ENCODE data around the gene PI4KB.
"Not testable (repeated sequence)": the region's sequence is repeated elsewhere in the genome, so short reads cannot be mapped to it uniquely, and the experiment has no call there.

Gene PI4KB

DNA sequence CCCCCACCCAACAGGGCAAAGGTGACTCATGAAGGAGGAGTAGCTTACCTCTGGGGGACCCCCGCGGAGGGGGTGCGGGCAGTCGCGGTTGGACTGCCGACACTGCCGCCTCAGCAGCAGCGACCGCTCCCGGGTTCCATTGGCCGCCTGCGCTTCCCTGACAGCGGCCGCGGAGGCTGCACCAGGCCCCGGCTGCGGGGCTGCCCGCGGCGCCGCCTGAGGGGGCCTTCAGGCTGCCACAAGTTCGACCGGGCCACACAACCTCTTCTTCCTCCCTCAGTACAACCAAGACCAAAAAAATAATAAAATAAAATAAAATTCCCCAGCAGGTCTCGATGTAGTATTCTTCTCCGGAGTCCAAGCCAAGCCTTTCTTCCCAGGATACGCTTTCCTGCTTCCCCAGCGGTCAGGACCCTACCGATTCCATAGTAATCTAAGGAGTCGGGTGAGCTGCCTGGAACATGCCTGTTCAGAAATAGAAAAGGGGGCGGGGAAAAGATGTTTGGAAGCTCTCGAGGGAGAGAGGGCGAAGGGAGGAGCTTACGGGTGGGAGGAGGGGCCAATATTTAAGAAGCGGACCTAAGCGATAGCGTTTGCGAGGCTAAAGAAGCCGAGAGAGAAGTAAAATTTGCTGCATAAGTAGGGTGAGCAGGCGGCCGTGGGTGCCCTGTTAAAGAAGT is at the start of gene PI4KB:
Gene PI4KB (minus strand): TSS at position 194 of the 680 bp plus-strand sequence. CDS start 10,935 bp downstream, outside the sequence.
- peak; percentile 99 for DNase-seq (ENCODE audit: low read depth)

DNA sequence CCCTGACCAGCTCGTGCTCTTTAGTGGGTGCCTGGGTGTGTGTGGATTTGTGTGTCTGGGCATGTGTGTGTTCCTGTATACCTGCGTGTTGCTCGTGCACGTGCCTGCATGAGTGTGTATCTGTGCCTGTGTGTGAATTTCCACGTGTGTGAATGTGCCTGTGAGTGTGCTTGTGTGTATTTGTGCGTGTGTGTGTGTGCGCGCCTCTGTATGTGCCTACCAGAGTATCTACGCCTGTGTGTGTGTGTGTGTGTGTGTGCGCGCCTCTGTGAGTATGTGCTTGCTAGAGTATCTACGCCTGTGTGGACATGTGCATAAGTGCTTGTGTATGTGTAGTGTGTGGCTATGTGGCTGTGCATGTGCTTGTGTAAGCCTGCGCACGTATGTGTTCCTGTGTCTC is 46.0 kb upstream of the PI4KB start:
- DNase-seq (ENCODE audit: low read depth), result no peak

DNA sequence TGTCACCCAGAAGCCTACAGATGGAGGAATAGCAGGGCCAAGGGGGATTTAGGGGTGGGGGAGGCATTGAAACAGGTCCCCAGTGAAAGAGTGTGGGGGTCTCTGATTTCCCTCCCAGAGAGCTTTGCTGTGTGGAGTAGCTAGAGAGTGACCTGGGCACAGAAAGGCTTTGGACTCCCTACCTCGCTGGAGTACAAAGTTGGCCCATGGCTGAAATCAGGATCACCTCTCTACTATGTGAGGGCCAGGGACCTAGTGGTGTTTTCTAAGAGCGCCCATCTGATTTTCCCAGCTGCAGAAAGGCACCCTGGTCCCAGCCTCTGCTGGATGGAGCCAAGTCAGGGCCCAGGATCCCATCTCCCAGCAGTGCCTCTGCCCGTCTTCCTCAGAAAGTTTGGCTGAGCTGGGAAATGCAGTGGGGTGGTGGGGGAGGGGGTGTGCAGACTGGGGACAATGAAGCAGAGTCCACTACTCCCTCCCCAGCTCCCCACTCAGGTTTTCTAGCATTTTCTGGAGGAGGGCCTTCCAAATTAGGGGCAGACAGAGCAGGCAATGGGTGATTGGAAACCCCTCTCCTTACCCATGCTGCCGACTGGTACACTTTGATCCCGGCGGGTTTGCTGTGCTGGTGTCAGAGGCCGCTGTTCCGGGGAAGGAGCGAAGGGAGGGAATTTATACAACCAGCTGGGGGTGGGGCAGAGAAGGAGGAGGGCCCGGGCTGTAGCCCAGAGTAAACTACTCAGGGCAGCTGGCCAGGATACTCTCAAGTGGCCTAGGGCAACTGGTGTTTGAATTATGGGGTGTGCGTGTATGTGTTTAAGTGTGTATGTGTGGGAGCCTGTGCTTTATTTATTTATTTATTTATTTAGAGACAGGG is 45.1 kb upstream of the PI4KB start, which contains the start of gene SELENBP1:
Gene SELENBP1 (minus strand): TSS at position 648 of the 877 bp plus-strand sequence. CDS start 64 bp downstream, at position 584.
- DNase-seq (ENCODE audit: low read depth), result peak; percentile 70

DNA sequence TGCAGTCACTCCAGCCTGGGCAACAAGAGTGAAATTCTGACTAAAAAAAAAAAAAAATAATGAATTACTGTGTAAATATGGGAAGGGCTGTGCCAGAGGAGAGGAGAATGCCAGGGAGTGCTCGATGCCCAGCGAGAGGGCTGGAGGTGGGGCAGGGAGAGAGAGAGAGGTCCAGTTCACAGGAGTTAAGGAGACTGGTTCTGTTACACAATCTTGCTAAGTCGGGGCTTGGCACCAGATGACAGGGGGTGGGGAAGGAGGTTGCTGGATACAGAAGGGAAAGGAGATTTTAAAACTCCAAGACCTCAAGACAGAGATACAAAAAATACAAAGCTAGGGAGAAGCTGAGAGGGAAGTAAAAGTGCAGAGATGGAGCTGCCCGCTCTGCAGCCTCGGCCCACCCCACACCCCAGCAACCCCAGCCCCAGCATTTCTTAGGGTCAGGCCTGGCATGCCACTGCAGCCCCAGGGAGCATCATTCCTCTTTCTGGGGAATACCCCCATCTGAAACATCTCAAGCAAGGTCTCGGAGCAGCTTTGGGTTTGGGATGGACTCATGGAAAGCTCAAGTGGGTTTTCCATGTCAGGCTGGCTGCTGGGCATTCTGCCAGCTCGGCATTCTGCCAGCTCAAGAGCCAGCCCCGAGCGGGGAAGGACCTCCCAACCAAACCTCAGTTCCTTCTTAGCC is 44.3 kb upstream of the PI4KB start:
- DNase-seq (ENCODE audit: low read depth), result peak; percentile 55

DNA sequence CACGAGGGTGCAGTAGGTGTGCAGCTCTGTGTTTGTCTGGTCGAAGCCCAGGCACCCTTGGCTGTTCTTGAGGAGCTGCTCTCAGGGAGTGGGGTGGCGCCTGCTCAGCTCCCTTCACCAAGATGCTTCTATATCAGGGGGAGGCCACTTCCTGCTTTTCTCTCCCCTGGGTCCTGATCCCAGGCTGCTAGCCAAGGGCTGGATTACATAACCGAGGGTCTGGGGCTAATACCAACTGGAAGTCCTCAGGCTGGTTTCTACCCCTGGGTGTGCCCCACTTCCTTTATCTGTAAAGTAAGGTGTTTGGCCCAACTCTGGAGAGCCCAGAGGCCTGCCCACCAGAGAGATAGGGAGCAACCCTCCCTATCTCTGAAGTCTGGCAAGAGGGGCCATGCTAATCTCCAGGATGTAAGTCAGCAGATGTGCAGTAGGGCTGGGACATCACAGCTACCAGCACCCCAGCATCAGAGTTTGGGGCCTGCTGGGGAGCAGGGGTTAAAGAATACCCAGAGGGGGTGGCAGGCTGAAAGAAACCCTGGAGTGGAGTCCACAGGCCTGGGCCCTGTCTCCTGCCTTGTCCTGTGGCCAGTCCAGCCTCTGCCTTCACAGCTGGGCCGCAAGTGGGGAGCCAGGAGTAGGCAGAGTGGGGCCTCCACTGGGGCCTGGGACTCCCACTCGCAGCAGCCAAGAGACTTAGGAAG is 43.1 kb upstream of the PI4KB start:
- DNase-seq (ENCODE audit: low read depth), result no peak

DNA sequence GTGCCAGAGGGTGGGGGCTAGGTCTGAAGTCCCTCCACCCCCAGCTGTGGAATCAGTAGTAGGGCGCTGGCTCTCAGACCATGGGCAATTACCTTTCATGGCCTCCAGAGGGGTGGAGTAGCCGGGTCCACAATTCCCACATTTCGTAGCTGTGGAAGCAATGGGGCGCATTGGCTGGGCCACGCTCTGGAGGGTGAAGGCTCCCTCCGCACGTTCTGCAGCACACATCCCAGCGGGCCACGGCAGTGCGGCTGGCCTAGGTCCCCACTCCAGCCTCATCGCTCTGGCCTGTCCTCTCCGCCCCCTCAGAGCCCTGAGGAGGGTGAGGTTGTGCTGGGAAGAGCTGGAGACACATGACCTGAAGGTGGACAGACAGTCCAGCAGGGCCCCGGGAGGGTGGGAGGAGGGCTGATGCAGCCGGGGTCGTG is 42.4 kb upstream of the PI4KB start:
- DNase-seq (ENCODE audit: low read depth), result no peak

DNA sequence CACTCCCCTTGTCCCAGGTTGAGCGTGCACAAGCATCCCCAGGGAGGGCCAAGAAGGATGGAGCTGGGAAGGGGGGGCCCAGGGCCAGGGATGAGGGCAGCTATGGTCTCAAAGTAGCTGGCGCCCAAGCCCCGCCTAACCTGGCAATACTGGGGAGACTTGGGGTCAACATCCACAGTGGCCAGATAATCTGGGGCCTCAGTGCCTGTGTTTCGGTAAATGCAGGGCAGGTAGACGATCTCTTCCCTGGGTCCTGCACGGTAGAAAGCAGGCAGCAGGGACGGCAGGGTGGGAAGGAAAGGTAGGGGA is 42.0 kb upstream of the PI4KB start:
- DNase-seq (ENCODE audit: low read depth), result no peak

DNA sequence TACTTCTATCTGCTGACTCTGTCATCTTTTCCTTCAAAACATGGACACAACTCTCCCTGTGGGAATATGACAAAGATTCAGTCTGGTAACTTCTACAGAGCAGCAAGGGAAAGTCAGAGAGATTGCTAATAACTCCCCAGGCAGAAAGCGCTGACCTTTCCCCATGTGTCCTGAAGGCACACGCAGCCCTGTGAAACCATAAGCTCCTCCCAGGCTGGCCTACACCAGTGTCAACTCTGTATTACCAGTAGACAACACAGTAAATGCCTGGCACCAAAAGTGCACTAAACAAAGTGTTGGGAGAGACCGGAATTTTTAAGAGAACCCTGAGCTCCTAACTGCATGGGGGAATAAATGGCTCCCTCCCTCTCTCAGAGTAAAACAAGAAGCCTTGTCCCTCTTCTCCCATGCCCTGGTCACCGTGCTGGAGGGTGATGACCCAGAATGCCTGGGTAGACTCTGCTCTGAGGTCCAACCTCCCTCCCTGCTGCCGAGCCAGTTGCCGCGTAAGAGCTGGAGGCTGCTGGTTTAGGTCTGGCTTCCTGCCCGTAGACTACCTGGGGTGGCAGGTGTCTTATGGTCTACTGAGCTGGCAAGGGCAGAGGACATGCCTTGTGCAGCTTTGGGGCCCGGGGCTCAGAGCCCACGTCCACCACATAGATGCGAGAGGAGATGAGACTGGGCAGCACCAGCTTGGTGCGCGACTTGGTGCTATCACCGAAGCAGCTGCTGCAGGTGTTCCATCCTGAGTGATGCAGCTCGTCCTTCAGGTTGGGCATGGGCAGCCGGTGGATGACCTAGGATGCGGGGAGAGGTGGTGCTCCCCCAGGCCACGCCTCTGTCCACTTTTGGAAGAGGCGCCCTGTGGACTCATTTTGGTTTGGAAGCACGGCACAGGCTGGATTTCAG is 41.4 kb upstream of the PI4KB start:
- DNase-seq (ENCODE audit: low read depth), result no peak

DNA sequence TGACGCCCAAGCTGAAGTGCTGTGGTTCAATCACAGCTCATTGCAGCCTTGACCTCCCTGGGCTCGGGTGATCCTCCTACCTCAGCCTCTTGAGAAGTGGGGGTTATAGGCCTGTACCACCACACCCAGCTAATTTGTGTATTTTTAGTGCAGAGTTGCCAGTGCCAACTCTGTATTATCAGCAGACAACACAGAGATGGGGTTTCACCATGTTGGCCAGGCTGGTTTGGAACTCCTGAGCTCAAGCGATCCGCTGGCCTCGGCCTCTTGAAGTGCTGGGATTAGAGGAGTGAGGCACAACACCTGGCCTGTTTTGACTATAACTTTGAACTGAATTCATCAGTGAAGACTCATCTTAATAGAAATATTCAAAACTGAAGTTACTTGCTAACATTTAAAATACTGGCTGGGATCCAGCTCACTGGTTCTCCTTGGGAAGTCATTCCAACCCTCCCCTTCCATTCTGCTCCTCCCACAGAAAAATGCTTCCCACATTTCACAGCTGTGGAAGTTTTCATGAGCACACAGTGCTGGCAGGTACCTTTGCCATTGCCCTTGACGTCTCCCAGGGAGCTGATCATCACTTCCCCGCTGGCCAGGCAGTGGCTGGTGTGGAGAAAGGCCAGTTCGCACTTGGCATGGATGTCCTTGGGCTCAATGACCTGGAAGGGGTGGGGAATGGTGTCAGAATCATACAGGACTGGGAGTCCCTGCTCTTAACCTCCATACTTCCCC is 40.6 kb upstream of the PI4KB start:
- no peak for DNase-seq (ENCODE audit: low read depth)

DNA sequence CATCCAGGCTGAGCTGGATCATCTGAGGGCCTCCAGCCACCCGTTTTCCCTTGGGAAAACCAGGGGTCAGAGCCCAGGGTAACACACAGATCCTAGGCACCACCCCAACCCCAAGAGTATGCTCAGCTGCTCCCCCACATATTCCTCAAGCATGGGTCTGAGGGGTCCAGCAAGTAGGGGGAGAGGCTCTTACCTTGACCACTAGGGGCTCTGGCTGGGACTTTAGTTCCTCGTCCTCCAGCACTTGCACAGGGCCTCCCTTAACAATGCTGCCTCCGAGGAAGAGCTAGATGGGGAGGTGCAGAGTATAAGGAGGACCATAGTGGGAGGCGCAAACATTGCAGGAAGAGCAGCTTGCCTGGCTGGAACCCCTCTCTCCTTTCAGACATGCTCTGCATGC is 37.8 kb upstream of the PI4KB start:
- no peak for DNase-seq (ENCODE audit: low read depth)

DNA sequence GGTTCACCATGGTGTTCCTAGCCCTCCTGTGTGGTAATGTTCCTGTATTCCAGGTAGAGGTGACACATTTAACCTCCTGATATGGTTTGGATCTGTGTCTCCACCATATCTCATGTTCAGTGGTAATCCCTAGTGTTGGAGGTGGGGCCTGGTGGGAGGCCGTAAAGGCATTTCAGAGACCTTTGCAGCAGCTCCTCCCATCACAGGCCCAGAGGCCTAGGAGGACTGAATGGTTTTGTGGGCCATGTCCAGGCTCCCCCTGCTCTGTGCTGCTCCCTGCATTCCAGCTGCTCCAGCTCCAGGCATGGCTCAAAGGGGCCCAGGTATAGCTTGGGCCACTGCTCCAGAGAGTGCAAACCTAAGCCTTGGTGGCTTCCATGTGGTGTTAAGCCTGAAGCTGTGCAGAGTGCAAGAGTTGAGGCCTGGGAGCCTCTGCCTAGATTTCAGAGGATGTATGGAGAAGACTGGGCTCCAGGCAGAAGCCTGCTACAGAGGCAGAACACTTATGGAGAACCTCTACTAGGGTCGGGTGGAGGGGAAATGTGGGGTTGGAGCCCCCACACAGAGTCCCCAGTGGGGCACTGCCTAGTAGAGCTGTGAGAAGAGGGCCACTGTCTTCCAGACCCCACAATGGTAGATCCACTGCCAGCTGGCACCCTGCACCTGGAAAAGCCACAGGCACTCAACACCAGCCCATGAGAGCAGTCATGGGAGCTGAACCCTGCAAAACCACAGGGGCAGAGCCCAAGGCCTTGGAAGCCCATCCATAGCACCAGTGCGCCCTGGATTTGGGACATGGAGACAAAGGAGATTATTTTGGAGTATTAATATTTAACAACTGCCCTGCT is 35.3 kb upstream of the PI4KB start:
- no peak for DNase-seq (ENCODE audit: low read depth)

DNA sequence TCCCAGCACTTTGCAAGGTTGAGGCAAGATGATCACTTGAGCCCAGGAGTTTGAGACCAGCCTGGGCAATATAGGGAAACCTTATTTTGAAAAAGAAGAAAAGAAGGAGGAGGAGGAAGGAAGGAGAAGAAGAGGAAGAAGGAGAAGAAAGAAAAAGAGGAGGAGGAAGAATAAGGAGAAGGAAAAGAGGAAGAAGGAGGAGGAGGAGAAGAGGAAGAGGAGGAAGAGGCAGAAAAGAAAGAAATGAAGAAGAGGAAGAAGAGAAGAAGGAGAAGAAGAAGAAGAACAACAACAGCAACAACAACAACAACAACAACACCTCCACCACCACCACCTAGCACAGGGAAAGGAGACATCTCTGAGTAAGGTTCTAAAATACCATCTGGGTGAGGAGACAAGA is 34.7 kb upstream of the PI4KB start:
- no peak for DNase-seq (ENCODE audit: low read depth)

DNA sequence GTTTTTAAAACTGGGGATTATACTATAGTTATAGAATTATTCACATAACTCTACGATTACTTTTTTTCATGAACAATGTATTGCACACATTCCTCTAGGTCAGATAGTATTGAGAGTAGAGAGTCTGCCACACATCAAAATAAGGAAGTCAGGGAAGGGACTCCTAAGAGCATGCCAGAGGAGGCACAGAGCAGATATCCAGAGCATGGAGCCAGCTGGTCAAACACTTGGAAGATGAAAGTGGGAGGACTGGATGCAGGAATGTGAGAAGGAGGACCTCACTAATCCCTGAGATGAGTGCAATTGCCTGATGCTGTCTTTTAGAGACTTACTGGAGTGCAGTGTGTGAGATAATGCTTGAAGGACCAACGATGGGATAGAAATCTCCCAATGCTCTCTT is 29.5 kb upstream of the PI4KB start:
- no peak for DNase-seq (ENCODE audit: low read depth)

DNA sequence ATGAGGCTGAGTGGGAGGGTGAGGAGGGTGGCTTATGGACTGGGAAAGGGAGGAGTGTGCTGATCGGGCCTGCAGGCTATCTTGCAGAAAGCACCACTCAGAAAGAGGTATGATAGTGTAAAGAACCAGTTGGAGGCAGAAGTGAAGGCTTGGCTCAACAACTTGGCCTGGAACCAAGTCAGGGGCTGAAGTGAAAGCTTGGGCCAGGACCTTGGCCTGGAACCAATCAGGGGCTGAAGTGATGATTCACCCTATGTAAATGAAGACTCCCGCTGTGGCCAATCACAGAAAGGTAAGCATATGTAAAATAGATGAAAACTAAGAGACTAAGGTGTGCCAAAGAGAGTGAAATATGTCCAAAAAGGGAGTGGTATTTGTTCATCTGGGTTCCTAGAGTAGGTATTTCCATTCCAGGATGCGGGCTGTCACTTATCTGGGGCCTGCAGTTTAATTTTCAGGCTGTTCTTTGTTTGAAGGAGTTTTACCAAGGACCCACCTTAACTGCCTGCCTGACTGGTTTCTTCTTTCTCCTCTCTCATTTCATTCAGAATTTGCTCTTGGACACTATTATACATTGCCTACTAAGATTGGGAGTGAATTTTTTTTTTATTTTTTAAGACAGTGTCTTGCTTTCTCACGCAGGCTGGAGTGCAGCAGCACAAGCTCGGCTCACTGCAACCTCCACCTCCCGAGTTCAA is 25.0 kb upstream of the PI4KB start:
- peak; percentile 65 for DNase-seq (ENCODE audit: low read depth)

DNA sequence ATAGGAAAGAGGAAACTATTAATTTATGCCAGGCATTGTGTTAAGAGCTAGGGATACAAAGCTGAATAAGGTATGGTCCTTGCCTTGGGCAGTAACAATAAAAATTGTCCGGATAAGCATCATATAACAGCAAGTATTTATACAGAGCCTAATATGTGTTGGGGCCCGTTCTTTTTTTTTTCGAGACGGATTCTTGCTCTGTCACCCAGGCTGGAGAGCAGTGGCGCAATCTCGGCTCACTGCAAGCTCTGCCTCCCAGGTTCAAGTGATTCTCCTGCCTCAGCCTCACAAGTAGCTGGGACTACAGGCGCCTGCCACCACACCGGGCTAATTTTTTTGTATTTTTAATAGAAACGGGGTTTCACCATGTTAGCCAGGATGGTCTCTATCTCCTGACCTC is 23.1 kb upstream of the PI4KB start:
- DNase-seq (ENCODE audit: low read depth), result not testable (repeated sequence)

DNA sequence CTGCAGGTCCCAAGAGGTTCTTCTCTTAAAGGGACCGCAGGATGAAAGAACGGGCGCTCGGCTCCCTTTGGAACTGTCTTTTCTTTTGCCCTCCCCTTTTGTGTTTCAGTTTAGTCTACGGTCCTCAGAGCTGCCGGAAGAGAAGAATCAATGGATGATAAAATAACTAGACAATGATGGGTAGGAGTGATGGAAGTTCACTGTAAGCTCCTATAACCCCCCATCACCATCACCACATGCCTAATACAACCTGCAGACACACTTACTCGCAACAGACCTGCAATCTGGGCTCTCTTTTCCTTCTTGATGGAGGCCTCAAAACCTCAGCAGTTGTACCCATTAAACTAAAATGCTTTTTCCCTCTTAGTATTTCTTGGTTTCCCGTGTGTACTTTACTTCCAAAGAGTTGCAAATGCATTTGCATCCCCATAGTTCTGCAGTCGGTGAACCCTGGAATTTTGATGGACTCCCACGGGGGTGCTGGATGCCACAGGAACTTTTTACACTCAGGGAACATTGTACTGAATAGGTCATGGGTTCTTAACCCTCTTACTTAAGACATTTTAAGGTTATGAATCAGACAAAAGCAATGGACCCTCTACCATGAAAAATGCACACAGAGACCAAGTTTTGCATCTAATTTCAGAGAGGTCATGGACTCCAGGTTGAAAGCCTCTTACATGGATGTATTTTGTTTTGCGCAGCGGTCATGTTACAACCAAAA is 20.5 kb upstream of the PI4KB start:
- DNase-seq (ENCODE audit: low read depth), result peak; percentile 15

DNA sequence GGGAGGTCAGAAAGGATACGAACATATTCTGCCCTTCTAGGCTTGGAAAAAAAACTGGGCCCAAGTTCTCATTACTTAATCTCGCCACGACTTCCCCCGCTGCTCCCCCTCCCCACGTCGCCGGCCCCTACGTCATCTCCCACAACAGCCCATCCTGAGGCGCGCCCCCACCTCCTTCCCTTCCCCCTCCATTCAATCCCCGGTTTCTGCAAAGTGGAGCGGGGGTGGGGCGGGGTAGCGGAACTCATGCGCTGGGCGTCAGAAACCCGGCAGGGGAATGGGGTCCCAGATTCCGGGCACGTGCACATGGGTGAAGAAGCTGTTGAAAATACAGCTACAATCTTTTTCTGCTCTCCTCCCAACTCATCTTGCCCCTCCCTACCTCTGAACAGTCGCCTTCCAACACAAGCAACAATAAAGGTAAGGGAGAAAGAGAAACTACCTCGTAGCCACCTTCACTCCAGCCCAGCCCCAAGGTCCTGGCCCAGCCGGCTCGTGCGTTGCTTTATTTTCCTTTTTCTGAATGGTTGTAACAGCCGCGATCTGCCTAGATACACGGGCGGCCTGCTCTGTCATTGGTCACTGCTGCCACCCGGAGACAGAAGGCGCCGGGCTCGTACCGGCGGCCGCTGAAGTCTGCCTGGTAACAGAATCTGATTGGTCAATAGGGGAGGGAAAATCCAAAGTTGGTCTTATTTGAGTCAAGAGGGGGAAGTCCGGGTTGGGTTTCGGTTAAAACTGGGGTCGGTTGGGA is 19.7 kb upstream of the PI4KB start, which contains the start of gene RFX5:
Gene RFX5 (minus strand): TSS at position 484 of the 754 bp plus-strand sequence. CDS start 932 bp downstream, outside the sequence.
- DNase-seq (ENCODE audit: low read depth), result peak; percentile 98
